Measurements from ENCODE around the gene LAD1.

The LAD1 gene

GRCh38 chr1:201403359-201403758 is 4.2 kb upstream of the LAD1 start:
- no peak for TF ChIP-seq CTCF (IDR thresholded peaks at IDR 0.05; ENCODE audit: low read depth, low read length, missing control alignments)
- in situ Hi-C loops (cut with HindIII; ENCODE audit: low pct_ligation_motif_present, low sequenced_read_pairs), result no loop called here
- no peak overlapping the region for H3K27ac ChIP-seq

GRCh38 chr1:201401700-201402099 is 2.6 kb upstream of the LAD1 start:
- Histone ChIP-seq H3K27me3 (replicated peaks) (peaks cover 49% of the 10 kb centered on the region), H3K4me3 (ENCODE audit: low read depth, low read length) (no peak overlapping the region), H3K27ac (no peak overlapping the region), H3K36me3 (replicated peaks) (no peaks in the 10 kb centered on the region)
- no peak for DNase-seq
- no peak for TF ChIP-seq CTCF (IDR thresholded peaks at IDR 0.05; ENCODE audit: low read depth, low read length, missing control alignments)
- in situ Hi-C loops (cut with HindIII; ENCODE audit: low pct_ligation_motif_present, low sequenced_read_pairs), result no loop called here

More at GRCh38 chr1:201403359-201403758, 4.2 kb upstream of the LAD1 start:
- Histone ChIP-seq H3K27me3 (replicated peaks) (peaks cover 39% of the 10 kb centered on the region), H3K4me3 (ENCODE audit: low read depth, low read length) (no peak overlapping the region), H3K36me3 (replicated peaks) (no peaks in the 10 kb centered on the region)
- DNase-seq, result no peak

- no peak for DNase-seq
- Histone ChIP-seq H3K27ac (no peak overlapping the region), H3K36me3 (replicated peaks) (no peaks in the 10 kb centered on the region), H3K27me3 (replicated peaks) (peaks cover 50% of the 10 kb centered on the region), H3K4me3 (ENCODE audit: low read depth, low read length) (no peak overlapping the region)
- no peak for TF ChIP-seq CTCF (IDR thresholded peaks at IDR 0.05; ENCODE audit: low read depth, low read length, missing control alignments)
- in situ Hi-C loops (cut with HindIII; ENCODE audit: low pct_ligation_motif_present, low sequenced_read_pairs), result no loop called here
These were observed 1.7 kb upstream of the LAD1 start for GRCh38 chr1:201400852-201401230.

GRCh38 chr1:201400212-201400851 is 1.2 kb upstream of the LAD1 start:
- no peak for DNase-seq
- in situ Hi-C loops (cut with HindIII; ENCODE audit: low pct_ligation_motif_present, low sequenced_read_pairs), result no loop called here
- no peak overlapping the region for H3K27ac ChIP-seq
- H3K4me3 ChIP-seq (ENCODE audit: low read depth, low read length), result no peak overlapping the region
- peaks cover 50% of the 10 kb centered on the region for H3K27me3 ChIP-seq (replicated peaks)
- no peak for TF ChIP-seq CTCF (IDR thresholded peaks at IDR 0.05; ENCODE audit: low read depth, low read length, missing control alignments)
- H3K36me3 ChIP-seq (replicated peaks), result no peaks in the 10 kb centered on the region

GRCh38 chr1:201399352-201400126 is 415 bp upstream of the LAD1 start:
- Histone ChIP-seq H3K27me3 (replicated peaks) (peaks cover 48% of the 10 kb centered on the region), H3K4me3 (ENCODE audit: low read depth, low read length) (no peak overlapping the region), H3K27ac (no peak overlapping the region), H3K36me3 (replicated peaks) (no peaks in the 10 kb centered on the region)
- no peak for DNase-seq
- no peak for TF ChIP-seq CTCF (IDR thresholded peaks at IDR 0.05; ENCODE audit: low read depth, low read length, missing control alignments)
- in situ Hi-C loops (cut with HindIII; ENCODE audit: low pct_ligation_motif_present, low sequenced_read_pairs), result no loop called here
